ENCODE data around the gene FHIT.

The FHIT gene

DNA sequence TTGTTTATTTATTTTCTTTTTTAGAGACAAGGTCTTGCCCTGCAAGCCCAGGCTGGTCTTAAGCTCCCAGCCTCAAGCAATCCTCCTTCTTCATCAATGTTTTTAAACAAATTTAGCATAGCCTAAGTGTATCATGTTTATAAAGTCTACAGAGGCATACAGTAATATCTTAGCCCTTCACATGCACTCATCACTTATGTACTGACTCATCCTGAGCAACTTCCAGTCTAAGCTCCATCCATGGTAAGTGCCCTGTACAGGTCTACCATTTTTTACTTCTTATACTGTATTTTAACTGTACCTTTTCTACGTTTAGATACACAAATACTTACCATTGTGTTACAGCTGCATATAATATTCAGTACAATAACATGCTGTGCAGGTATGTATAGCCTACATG lies 860.0 kb downstream of the FHIT start:
- H3K4me1 Mint-ChIP-seq, result no peaks in the 10 kb centered on the region
- no peaks in the 10 kb centered on the region for H3K9me3 Mint-ChIP-seq
- H3K4me3 Mint-ChIP-seq, result no peak overlapping the region
- H3K36me3 Mint-ChIP-seq (ENCODE audit: low read depth), result no peaks in the 10 kb centered on the region
- H3K27me3 Mint-ChIP-seq, result no peaks in the 10 kb centered on the region
- DNase-seq (no peak), ATAC-seq (no peak)
- H3K27ac Mint-ChIP-seq, result no peak overlapping the region

DNA sequence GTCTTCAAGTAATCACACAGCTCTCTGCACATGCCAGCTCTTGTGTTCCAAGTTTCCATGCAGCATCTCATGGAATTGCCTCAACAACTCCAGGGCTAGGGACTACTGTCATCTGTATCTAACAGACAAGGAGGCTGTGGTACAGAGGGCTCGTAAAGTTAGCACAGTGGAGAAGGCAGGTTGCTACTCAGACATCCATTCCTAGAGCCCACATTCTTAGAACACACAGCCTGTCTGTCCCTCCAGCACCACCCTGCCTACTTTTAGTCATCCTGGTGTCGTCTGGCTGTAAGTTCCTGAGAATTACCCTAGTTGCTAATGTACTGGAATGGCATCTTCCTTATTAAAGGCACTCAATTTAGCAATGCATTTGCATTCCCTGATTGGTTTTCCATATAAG lies 862.5 kb downstream of the FHIT start:
- DNase-seq (no peak), ATAC-seq (no peak)
- no peak overlapping the region for H3K27ac Mint-ChIP-seq
- H3K4me1 Mint-ChIP-seq, result no peaks in the 10 kb centered on the region
- H3K4me3 Mint-ChIP-seq, result no peak overlapping the region
- H3K9me3 Mint-ChIP-seq, result no peaks in the 10 kb centered on the region
- H3K27me3 Mint-ChIP-seq, result no peaks in the 10 kb centered on the region
- H3K36me3 Mint-ChIP-seq (ENCODE audit: low read depth), result no peaks in the 10 kb centered on the region

DNA sequence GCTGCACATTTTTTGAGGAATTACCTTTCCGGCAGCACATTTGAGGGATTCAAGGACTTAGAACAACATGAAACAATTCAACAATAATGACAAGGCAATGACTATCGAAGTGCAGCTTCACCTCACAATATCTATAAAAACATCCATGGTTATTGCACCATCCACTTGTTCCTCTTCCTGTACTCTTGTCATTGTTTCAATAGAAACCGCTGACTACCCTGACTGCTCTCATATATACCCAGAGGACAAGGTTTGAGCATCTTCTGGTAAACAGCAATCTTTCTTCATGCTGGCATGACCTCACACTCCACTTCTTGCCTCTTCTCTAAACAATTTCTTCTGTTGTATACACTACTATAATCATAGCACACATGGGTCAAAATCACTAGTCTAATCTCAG lies 864.9 kb downstream of the FHIT start:
- H3K4me3 Mint-ChIP-seq, result no peak overlapping the region
- no peaks in the 10 kb centered on the region for H3K27me3 Mint-ChIP-seq
- H3K27ac Mint-ChIP-seq, result no peak overlapping the region
- H3K9me3 Mint-ChIP-seq, result no peaks in the 10 kb centered on the region
- H3K36me3 Mint-ChIP-seq (ENCODE audit: low read depth), result no peaks in the 10 kb centered on the region
- no peak for ATAC-seq
- no peak for DNase-seq
- H3K4me1 Mint-ChIP-seq, result no peaks in the 10 kb centered on the region

DNA sequence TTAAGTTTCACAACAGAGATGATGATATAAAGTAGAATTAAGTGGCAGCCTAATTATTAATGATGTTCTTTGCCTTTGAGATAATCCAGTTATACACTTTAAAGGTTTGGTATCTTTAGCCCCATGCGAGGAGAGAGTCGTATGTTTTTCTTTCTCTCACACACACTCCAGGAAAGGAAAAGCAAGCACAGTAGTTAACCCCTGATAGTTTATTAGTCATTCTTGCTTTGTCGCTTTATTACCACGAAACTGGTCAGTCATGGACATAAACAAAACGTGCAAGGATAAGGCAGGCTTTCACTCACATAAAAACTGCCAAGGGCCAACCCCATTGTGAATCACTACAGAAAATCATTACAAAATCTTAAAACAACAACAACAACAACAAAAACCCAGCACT lies 866.9 kb downstream of the FHIT start:
- Mint-ChIP-seq H3K27ac (no peak overlapping the region), H3K4me1 (no peaks in the 10 kb centered on the region), H3K36me3 (ENCODE audit: low read depth) (no peaks in the 10 kb centered on the region), H3K9me3 (peaks cover 3% of the 10 kb centered on the region), H3K4me3 (no peak overlapping the region), H3K27me3 (no peaks in the 10 kb centered on the region)
- ATAC-seq, result no peak
- no peak for DNase-seq

DNA sequence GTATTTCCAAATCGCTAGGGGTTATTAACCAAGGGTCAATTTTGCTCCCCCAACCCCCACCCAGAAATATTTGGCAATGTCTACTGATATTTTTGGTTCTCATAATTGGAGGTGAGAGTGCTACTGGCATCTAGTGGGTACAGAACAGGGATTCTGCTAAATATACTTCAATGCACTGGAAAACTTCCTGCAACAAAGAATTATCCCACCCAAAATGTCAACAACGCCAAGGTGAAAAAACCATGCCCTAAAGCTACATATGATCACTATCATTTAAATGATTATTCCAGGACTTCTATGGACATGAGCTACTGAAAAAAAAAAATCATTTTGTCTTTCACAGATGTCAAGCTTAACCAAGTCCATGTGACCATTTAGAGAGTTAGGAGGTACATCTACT lies 867.9 kb downstream of the FHIT start:
- no peaks in the 10 kb centered on the region for H3K27me3 Mint-ChIP-seq

DNA sequence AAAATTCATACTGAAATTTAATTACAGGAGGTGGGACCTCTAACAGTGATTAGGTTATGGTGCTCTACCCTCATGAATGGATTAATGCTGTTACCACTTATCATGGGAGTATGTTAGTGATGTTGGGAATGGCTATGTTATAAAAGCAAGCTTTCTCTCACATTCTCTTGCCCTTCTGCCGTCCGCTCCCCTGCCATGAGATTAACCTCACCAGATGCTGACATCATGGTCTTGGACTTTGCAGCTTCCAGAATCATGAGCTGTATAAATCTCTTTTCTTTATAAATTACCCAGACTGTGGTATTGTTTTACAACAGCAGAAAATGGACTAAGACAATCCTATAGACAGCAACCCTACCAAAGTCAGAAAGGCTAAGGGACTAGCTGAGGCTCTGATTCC lies 884.8 kb downstream of the FHIT start:
- no peak overlapping the region for H3K27ac Mint-ChIP-seq
- peaks cover 31% of the 10 kb centered on the region for H3K4me1 Mint-ChIP-seq
- no peak for ATAC-seq

More for the DNA sequence above, 867.9 kb downstream of the FHIT start:
- H3K4me3 Mint-ChIP-seq, result no peak overlapping the region
- DNase-seq, result no peak
- no peak overlapping the region for H3K27ac Mint-ChIP-seq
- no peaks in the 10 kb centered on the region for H3K36me3 Mint-ChIP-seq (ENCODE audit: low read depth)
- peaks cover 3% of the 10 kb centered on the region for H3K9me3 Mint-ChIP-seq
- no peak for ATAC-seq
- no peaks in the 10 kb centered on the region for H3K4me1 Mint-ChIP-seq

DNA sequence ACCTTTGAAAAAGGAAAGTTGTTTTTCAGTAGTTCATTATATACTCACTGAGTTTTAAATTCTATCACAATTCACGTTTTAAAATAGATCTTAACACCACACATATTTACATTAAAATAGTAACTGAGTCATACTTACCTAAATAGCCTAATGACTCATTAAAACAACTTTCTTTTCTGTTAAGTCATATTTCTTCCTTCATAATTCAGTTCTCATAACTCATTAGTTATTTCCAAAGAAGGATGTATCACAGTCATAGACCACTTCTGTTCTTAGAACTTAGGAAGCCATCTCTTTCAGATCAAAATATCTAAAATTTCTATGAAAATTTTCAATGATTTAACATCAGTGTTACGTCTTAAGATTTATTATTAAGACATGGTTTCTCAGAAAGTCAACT lies 885.9 kb downstream of the FHIT start:
- Mint-ChIP-seq H3K4me1 (peaks cover 31% of the 10 kb centered on the region), H3K9me3 (no peaks in the 10 kb centered on the region), H3K27me3 (no peaks in the 10 kb centered on the region), H3K27ac (peak overlapping the region; percentile 50), H3K4me3 (no peak overlapping the region), H3K36me3 (ENCODE audit: low read depth) (peaks cover 2% of the 10 kb centered on the region)
- ATAC-seq (peak; percentile 61), DNase-seq (no peak)

More for the DNA sequence above, 884.8 kb downstream of the FHIT start:
- no peaks in the 10 kb centered on the region for H3K27me3 Mint-ChIP-seq
- H3K9me3 Mint-ChIP-seq, result no peaks in the 10 kb centered on the region
- DNase-seq, result no peak
- H3K4me3 Mint-ChIP-seq, result no peak overlapping the region
- peaks cover 2% of the 10 kb centered on the region for H3K36me3 Mint-ChIP-seq (ENCODE audit: low read depth)

DNA sequence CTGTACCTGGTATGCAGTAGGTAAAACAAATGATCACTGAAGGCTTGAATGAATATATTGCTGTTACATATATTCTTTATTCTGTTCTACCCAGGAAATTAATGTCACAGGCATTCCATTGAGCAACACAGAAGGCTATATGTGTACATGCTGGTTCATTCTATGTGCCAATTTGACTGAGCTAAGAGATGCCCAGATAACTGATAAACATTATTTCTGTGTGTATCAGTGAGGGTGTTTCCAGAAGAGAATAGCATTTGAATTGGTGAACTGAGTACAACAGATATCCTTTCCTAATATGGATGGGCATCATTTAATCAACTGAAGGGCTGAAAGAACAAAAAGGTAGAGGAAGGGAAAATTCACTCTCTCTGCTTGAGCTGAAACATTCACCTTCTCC lies 886.8 kb downstream of the FHIT start:
- no peak for DNase-seq
- H3K4me1 Mint-ChIP-seq, result peaks cover 31% of the 10 kb centered on the region
- no peak for ATAC-seq
- H3K27ac Mint-ChIP-seq, result no peak overlapping the region
- no peak overlapping the region for H3K4me3 Mint-ChIP-seq
- peaks cover 2% of the 10 kb centered on the region for H3K36me3 Mint-ChIP-seq (ENCODE audit: low read depth)
- H3K27me3 Mint-ChIP-seq, result no peaks in the 10 kb centered on the region
- H3K9me3 Mint-ChIP-seq, result no peaks in the 10 kb centered on the region

DNA sequence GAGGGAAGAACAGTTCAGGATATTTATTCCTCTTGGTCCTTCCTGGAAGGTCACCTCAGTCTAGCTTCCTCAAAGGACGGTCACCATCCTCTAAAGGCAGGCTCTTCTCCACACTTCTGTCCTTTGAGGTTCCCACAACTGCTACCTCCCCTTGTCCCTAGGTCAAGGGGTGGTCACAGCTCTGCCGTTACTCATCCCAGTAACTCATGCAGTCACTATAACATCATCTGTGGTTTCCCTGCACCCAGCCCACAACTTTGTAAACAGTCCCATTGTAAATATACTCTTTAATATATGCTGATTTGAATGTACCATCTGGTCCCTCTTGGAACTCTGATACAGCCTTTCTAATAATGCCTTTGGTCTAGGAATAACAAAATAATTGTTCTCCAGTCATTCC lies 887.4 kb downstream of the FHIT start:
- no peak overlapping the region for H3K27ac Mint-ChIP-seq
- ATAC-seq, result peak; percentile 80
- no peak overlapping the region for H3K4me3 Mint-ChIP-seq
- no peaks in the 10 kb centered on the region for H3K27me3 Mint-ChIP-seq
- peak; percentile 2 for DNase-seq
- H3K9me3 Mint-ChIP-seq, result no peaks in the 10 kb centered on the region
- H3K4me1 Mint-ChIP-seq, result peaks cover 31% of the 10 kb centered on the region
- peaks cover 2% of the 10 kb centered on the region for H3K36me3 Mint-ChIP-seq (ENCODE audit: low read depth)

DNA sequence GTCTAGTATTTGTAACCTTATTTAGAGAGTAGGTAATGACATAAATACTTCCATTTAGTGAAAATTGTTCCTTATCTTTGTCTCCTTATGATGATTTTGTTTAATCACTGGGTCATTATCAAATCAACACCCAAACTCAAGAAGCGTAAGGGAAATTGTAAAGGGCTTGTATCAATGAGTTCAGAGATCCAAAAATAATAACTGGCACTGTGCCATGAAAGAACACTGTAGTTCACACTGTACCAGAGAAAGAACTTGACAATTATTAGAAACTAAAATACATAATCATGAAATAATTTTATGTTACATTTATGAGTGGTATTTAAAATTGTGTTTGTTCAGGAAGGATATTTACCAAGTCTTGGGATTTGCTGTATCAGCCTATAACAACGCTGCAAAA lies 895.4 kb downstream of the FHIT start:
- Mint-ChIP-seq H3K9me3 (peaks cover 4% of the 10 kb centered on the region), H3K4me3 (no peak overlapping the region), H3K4me1 (no peaks in the 10 kb centered on the region), H3K27ac (no peak overlapping the region), H3K36me3 (ENCODE audit: low read depth) (no peaks in the 10 kb centered on the region), H3K27me3 (no peaks in the 10 kb centered on the region)
- DNase-seq (no peak), ATAC-seq (no peak)

DNA sequence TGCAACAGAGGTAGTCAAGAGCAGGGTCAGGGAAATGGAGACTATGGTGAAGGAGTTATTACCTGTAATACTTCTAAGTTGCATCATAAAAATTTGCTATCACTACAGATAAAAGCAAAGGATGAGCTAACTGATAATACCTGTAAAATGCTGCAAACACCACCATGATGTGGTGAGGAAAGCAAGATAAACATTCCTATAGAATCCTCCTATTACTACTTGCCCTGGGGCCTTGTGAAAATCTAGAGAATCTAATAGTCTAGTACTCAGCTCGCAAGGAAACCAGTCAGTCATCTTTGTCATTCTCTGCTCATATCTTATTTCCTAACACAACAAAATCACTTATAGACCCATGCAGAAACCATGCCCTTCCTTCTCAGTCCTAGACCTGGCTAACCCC lies 899.8 kb downstream of the FHIT start:
- no peak for DNase-seq
- Mint-ChIP-seq H3K36me3 (ENCODE audit: low read depth) (no peaks in the 10 kb centered on the region), H3K4me1 (no peaks in the 10 kb centered on the region), H3K4me3 (no peak overlapping the region), H3K27me3 (no peaks in the 10 kb centered on the region), H3K27ac (no peak overlapping the region), H3K9me3 (peaks cover 2% of the 10 kb centered on the region)
- no peak for ATAC-seq

DNA sequence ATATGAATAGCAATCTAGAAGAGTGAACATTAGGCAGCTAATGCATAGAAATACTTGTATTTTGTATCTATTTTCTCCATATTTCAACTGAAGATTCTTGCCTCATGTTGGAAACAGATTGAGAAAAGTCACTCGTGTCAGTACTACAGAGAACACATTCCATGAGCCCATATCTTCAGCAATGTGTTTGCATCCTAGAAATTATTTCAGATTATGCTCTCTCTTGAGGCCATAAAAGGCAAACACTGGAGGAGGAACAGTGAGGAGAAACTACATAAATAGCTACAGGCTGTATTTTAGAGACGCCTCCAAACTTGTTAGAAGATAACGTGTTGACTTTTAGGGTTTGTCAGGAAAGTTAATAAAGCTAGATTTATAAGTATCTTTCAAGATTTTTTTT lies 906.9 kb downstream of the FHIT start:
- H3K4me1 Mint-ChIP-seq, result no peaks in the 10 kb centered on the region
- H3K27ac Mint-ChIP-seq, result no peak overlapping the region
- no peaks in the 10 kb centered on the region for H3K36me3 Mint-ChIP-seq (ENCODE audit: low read depth)

DNA sequence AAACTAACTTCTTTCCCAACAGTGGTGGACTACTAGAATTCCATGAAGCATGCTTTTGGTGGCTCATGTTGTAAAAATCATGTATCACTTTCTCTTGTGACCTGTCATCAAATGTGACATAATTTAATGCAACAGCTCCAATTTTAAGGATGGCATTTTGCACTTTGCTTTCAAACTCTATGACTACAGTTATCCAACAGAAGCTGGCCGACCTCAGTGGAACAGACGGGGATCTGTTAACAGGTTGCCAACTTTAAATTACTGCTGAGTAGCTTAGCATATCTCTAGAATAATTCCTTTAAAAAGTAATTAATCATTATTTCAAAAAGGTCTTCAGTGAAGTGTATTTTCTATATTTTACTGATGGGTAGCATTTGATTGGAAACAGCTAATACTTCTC lies 907.4 kb downstream of the FHIT start:
- DNase-seq, result no peak
- H3K27me3 Mint-ChIP-seq, result no peaks in the 10 kb centered on the region
- H3K4me3 Mint-ChIP-seq, result no peak overlapping the region
- H3K4me1 Mint-ChIP-seq, result no peaks in the 10 kb centered on the region
- no peaks in the 10 kb centered on the region for H3K9me3 Mint-ChIP-seq
- no peak for ATAC-seq
- H3K27ac Mint-ChIP-seq, result no peak overlapping the region
- no peaks in the 10 kb centered on the region for H3K36me3 Mint-ChIP-seq (ENCODE audit: low read depth)

More for the DNA sequence above, 906.9 kb downstream of the FHIT start:
- Mint-ChIP-seq H3K9me3 (no peaks in the 10 kb centered on the region), H3K27me3 (no peaks in the 10 kb centered on the region), H3K4me3 (no peak overlapping the region)
- DNase-seq, result no peak
- ATAC-seq, result no peak

DNA sequence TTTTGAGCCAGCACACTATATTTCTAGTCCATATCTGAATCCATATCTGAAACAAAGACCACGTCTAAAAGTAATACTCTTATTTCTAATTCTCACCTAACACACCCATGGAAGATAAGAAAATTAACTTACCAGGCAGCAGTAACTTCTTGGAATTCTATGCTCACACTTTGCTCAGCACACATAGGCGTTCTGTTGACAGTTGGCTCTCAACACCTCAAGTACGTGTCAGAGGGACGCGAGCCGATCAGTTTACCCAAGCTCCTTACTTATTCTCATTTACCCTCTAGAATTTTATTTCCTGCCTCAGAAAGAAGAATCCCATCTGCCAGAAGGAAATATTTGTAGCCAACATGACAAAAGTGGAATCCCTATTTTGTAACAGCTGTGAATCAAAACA lies 911.9 kb downstream of the FHIT start:
- no peak for ATAC-seq
- Mint-ChIP-seq H3K4me1 (no peaks in the 10 kb centered on the region), H3K9me3 (no peaks in the 10 kb centered on the region), H3K27ac (no peak overlapping the region), H3K27me3 (no peaks in the 10 kb centered on the region), H3K36me3 (ENCODE audit: low read depth) (no peaks in the 10 kb centered on the region), H3K4me3 (no peak overlapping the region)
- no peak for DNase-seq

DNA sequence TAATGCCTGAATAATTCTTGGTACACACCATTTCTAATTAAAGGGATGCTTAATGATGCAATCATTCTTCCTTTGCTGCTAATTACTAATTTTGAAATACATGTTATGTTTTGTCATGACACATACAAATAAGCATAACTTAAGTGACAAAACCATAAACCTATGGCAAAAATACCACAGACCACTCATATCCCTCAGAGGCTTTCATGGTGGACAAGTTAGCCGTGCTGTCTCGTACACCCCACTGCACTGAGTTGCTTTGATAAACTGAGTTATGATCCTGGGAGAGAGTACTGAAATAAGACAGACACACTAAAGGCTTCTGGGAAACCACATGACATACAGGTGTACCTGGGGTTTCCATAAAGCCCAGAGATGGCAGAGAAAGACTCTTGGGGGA lies 913.8 kb downstream of the FHIT start:
- Mint-ChIP-seq H3K27ac (no peak overlapping the region), H3K9me3 (no peaks in the 10 kb centered on the region), H3K4me1 (peaks cover 5% of the 10 kb centered on the region), H3K27me3 (no peaks in the 10 kb centered on the region), H3K36me3 (ENCODE audit: low read depth) (no peaks in the 10 kb centered on the region), H3K4me3 (no peak overlapping the region)
- ATAC-seq, result no peak
- DNase-seq, result no peak

DNA sequence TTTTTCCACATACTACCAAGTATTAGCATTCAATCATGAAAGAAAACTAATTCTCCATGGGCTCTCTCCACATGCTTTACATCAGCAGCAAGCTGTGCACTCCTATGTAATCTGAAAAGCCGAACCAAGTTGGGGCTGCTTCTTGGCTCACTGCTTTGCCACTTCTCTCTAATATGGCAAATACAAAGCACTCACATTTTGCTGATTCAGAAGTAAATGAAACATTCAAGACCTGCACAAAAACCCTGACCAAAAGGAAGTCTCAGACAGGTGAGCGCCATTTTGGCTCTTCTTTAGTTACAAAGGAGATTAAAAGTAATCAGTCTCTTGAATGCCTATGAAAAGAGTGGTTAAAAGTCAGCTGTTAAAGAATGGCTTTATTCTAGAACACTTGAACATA lies 915.2 kb downstream of the FHIT start:
- Mint-ChIP-seq H3K36me3 (ENCODE audit: low read depth) (no peaks in the 10 kb centered on the region), H3K4me1 (peaks cover 5% of the 10 kb centered on the region), H3K4me3 (no peak overlapping the region)

More for the DNA sequence above, 915.2 kb downstream of the FHIT start:
- ATAC-seq (no peak), DNase-seq (no peak)
- H3K9me3 Mint-ChIP-seq, result no peaks in the 10 kb centered on the region
- no peak overlapping the region for H3K27ac Mint-ChIP-seq
- H3K27me3 Mint-ChIP-seq, result no peaks in the 10 kb centered on the region
